Measurements from ENCODE around the gene CHCHD1.

- TF ChIP-seq CTCF (conservative IDR thresholded peaks at IDR 0.05; ENCODE audit: low read depth in 2 of 2) (no peak), EZH2 (IDR thresholded peaks at IDR 0.05; ENCODE audit: low read depth, unreplicated experiment) (no peak), POLR2AphosphoS5 (IDR thresholded peaks at IDR 0.05; ENCODE audit: low read depth) (no peak), ZNF331 (CRISPR knock-in tag; IDR thresholded peaks at IDR 0.05; ENCODE audit: low read depth) (no peak), EZH2phosphoT487 (IDR thresholded peaks at IDR 0.05; ENCODE audit: unreplicated experiment) (no peak), ZNF114 (CRISPR knock-in tag; IDR thresholded peaks at IDR 0.05) (no peak), CREB1 (CRISPR knock-in tag; IDR thresholded peaks at IDR 0.05; ENCODE audit: low read depth) (no peak), REST (IDR thresholded peaks at IDR 0.05; ENCODE audit: unreplicated experiment) (no peak), ETS1 (IDR thresholded peaks at IDR 0.05) (no peak), NANOG (IDR thresholded peaks at IDR 0.05; ENCODE audit: borderline replicate concordance) (no peak), JUNB (IDR thresholded peaks at IDR 0.05; ENCODE audit: unreplicated experiment) (no peak)
These were observed 20.6 kb downstream of the CHCHD1 start for GRCh38 chr10:73802276-73802991.
